HG03460 (cell line): ENCODE measurements around the gene XCL2.

Source experiments
- ATAC-seq: cut with Tn5 transposase; IDR thresholded peaks from one replicate; pipeline ENCODE4 v1.9.1; 2021; ENCODE audit not compliant: unreplicated experiment

XCL2 gene

DNA sequence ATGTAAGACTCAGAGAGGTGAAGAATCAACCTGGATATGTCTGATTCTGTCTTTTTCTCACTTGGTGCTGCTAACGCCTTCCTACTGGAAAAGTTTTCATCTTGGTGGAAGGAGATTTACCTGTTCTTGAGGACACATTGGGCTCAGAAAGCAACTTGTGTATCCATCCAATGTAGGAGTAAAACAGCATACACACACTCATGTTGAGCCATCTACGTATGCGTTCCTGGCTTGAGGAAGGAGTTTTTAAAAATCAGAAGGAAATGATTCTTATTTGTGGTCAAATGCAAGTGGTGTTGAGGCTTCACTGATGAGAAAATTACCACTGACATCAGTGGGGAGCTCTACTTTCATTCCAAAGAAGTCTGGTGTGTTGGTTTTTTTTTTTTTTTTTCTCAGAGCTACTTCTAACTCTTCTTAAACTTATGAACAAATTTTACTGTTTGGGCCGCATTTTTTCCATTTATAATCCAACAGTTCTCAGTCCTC is 25.6 kb downstream of the XCL2 start:
- no peak for ATAC-seq

DNA sequence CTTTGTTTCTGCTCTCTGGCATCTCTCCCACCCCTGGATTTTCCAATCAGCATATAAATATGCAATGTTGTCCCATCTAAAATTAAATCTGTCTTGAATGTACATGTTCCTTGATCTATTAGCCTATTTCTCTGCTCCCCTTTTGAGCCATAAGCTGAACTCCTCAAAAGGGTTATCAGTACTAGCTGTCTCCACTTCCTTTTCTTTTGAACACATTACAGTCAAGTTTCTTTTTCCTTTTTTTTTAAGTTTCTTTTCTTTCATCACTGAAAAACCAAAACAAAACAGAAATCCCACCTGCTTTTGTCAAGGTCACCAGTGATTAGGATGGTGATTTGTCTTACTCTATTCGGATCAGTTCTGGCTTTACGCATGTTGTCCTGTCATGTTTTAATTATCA is 29.3 kb downstream of the XCL2 start:
- ATAC-seq, result no peak

DNA sequence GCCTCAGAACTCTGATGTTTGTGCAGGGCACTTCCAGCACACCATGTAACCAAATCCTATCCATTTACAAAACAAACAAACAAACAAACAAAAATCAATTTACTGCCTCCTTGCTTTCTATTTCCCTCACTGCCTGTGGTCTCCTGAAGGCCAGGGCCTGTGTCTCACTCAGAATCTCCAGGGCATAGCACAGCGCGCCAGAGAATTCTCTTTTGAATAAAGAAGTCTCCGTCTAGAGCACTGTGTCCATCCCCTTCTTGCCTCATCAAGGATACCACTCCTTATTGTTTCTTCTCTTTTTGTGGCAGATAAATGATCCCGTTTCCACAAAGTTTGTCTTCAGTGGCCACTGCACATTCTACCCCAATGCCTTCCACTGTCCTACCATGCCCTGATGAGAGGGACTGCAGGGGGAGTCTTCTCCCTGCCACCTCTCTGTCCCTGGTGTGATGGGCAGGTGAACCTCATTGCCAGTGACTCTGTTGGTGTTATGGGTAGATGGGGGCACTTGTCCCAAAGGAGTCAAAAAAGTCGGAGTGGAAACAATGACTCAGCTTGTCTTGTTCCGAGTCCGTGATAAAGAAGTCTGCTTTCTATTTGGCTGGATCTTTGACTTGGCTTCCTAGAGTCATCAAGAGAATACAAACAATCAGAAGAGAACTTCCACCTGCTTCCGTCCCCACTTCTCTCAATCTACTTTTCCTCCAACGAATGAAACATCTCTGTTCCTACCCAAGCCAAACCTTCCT is 30.0 kb downstream of the XCL2 start:
- ATAC-seq, result no peak

DNA sequence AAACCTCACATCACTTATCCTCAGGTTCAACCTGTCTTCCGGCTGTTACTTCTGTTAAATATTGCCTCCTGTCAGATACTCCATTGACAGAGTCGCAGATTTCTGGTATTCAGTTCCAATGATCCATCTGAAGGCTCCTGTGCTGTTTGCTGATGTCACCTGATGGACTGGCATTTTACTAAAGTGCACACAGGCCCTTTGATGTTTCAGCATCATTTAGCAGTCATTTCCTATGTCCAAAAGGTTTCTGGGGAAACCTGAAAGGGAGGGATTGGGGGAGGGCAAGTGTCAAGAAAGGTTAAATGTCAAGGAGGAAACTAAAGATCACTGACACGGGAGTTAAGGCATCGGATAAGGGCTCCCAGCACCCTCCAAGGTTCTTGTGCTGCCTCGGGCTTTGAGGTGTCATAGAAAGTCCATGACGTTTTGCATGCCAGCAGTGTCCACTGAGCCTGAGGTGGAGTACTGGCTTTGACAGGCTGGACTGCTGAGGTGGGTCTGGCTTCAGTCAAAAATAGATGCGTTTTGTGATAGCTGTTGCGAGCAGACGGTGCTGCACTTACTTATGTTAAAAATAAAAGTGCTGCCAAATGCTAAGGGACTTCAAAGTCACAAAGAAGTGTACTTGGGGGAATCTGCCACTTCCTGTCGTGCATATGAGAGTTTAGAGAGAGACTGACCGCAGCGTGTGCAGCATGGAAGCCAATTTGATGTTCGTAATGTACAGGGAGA is 30.8 kb downstream of the XCL2 start:
- no peak for ATAC-seq

DNA sequence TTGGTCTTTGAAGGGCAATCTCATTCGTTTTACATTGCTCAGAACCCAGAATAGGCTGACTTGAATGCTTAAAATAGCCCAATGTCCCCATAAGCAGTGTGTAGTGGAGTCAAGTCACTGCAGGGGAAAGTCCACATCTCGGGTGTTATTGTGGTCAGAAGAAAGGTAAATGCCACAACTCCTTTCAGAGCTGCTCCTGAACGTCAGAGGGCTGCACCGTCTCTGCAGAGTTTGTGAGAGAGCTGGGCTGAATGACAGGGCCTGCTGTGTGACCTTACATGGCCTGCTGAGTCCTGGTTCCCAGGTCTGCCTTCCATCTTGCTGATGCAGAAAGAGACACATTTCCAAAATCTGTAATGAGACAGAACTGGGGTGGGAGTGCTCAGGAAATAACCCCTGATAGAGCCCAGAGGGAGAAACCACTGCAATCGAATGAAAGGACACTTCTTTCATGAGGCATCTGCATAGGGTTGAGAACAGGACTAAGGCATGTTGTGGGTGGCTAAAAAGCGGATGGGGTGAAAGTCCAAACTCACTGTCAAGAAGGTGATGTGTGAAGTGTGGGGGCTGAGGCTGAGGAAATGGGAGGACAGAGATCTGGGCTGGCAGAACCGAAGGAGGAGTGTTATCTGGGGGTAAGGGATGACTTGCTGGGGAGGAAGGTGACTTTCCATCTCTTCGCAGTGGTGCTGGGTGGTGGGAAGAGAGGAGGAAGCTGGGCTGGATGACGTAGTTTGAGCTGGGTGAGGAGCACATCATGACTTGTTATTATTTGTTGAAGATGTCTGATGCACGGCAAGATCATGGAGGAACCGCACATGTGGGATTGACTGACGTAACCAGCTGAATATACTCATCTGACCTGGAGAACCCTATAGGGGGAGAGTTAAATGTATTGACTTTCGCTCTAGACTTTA is 33.7 kb downstream of the XCL2 start:
- peak; percentile 79 for ATAC-seq

DNA sequence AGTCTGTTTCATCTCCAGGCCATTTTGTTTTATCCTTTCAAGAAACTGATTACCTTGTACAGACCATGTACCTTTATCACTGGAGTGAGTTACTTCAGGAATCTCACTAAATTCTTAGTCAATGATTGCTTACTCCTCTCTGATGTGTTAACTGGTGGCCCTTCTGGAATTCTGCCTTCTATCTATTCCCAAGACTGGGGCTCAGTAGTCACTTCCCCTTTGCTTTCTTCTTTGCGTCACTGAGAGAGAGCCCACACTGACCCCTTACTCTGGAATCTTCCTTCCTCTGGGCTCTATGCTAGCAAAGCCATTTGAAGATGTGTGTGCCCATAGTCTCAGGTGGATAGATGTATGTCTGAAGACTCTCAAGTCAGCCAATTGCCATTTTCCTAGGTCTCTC is 34.6 kb downstream of the XCL2 start:
- ATAC-seq, result no peak

DNA sequence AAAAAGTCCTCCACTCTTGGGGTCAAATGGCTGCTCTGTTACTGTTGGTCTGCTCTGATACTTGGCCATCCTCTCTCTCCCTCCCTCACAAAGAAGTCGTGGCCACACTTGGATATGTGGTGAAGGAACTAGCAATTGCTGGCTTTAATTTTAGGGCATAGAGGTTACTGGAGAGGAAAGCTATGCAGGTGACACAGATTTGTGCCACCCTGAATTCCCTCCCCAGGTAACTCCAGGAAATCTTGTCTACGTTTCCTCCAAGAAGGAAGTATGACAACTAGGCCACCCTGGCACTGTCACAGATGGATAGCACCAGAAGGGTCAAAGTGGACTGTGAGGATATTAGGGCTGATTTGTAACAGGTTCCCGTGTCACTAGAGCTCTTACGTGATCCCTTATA is 36.0 kb downstream of the XCL2 start:
- no peak for ATAC-seq

DNA sequence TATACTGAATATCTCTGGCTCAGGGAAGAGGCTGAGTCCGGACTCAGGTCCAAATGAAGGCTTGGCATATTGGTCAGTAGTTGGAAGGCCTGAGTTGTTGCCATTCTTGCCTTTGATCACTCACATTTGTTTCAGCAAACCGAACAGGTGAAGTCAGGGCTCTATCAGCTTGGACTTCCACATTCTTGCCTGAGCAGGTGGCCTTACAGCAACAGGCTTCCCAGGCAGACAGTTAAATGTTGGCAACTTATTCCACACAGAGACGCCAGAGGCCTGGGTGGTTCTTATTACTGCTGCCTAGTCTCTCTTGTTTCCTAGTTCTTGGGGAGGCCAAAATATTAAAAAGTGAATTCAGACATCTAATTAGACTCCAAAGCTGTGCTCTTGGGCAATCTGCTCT is 36.6 kb downstream of the XCL2 start:
- no peak for ATAC-seq

DNA sequence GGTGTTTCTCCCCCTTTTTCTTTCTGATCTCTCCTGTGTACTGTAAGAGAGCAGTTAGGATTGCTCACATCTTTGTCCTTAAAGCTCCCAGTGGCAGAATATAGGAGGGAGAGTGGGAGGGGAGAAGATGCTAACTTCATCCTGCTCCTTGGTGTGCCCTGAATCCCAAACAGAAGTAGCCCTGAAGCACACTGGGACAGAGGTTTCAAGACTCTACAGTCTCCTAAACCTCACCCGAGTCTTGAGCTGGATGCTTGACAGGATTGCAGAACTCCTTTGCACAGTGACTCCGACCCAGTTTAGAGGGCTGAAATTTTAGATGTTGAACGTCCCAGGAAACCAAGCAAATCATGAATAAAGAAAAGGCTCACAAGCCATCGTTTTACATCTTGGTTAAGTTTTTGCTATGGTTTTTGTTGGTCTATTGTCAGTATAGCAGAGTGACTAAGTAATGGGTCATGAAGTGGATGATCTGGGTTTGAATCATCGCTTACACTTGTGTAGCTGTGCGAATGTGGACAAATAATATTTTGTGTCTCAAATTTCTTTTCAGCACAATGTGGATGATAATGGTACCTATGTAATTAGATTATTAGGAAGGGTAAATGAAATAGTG is 37.5 kb downstream of the XCL2 start:
- ATAC-seq, result no peak

DNA sequence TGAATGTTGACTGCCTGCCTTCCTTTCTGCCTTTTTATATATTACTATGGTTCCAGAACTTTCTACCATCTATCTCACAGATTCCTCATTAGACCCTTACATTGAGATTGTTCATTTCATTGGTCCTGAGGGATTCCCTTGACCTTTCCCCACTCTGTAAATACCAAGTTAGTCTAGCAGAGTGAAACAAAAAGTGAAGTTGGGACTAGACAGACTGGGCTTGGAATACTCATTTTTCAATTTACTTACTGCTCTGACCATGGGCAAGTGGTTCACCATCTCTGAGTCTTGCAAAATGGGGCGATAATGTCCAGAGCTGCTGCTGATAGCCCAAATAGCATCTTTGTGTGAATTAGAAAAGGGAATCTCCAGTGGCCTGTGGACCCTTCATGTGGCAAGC is 38.8 kb downstream of the XCL2 start:
- no peak for ATAC-seq

DNA sequence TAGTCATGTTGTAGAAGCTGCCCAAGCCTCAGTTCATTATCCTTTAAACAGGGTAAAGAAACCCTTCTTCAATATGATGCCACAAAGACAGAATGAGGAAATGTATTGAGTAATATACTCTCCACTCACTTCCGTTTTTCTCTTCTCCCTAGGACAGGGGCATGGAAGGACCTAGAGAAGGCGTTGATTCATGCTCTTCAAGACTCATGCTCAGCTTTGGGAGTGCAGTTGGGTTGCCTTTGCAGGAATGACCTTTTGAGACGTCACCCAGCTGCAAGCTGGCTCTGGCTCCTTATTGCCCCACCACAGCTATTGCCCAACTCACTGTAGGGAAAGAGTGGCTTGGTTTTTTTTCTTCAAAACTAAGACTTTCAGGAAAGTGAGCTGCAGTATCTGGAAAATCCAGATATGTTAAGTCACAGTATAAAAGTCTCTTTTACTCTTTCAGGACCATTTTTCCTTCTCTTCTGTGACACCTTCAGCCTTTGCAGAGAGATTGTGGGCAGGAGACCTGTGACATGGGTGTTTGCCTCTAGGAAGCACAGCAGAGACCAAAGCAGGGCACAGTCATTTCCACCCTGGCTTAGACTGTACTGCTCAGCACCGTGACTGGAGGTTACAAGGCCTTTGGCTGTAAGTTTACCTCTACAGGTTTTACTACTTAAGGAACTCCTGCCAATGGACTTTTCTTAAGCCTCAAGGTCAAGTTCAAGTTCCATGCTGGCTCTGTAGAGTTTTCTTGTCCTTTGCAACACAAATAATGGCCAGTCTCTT is 39.5 kb downstream of the XCL2 start:
- ATAC-seq, result peak; percentile 78

DNA sequence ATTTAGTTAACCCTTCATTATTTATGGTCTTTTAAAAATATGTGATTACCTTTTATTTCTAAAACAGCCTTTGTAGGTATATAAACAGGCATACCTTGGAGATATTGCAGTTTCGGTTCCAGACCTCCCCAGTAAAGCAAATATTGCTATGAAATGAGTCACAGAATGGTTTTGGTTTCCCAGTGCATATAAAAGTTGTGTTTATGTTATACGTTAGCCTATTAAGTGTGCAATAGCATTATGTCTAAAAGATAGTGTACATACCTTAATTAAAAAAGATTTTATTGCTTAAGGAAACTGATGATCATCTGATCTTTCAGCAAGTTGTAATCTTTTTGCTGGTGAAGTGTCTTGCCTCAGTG is 44.1 kb downstream of the XCL2 start:
- ATAC-seq, result no peak

DNA sequence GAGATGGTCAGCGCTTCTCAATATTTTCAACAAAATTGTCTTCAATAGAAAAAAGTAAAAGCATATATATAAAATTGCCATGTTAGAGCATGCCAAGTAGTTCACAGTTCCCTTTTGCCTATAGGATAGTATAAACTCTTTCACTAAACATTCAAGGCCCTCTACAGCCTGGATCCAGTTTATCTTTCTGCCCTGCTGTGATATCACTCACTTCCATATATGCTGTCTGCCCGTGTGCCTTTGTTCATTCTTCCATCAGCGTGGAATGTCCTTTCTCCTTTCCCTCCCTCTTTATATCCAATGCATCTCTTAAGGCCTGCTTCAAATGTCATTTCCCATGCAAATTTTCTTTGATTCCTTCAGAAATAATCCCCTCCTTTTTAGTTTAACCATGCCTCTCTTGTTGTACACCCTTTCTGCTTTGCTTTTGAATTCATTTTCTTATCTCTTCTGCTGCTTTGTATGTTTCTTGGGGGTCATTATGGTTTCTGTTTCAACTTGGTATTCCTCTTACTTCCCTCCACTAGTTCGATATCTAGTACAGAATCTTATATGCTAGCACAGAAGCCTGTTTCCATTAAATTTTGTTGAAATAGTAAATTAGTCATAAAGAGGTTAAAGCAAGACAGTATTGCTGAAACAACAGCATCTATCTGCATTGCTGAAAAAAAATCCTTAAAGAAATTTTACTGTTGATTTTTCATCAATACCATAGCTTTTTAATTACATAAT is 44.7 kb downstream of the XCL2 start:
- no peak for ATAC-seq

DNA sequence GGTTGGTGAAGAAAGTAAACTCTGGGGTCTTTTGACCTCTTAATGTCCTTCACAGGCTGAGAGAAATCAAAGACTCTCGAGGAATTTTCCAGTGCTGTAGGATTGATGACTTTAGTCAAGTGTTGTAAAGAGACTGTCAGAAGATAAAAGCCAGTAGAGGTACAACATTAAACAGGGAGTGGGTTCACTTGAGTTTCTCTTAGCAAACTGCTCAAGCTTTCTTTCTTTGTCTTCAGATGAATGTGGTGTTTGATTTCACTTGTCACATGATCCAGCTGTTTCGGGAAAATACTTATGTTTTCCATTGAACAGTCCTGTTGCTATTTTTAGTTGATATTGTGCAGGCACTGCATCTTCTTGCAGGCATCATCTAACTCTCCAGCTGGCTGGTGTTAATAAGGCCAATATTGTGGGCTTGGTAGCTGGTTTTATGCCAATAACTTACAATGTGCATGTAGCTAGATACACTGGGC is 45.6 kb downstream of the XCL2 start:
- no peak for ATAC-seq

DNA sequence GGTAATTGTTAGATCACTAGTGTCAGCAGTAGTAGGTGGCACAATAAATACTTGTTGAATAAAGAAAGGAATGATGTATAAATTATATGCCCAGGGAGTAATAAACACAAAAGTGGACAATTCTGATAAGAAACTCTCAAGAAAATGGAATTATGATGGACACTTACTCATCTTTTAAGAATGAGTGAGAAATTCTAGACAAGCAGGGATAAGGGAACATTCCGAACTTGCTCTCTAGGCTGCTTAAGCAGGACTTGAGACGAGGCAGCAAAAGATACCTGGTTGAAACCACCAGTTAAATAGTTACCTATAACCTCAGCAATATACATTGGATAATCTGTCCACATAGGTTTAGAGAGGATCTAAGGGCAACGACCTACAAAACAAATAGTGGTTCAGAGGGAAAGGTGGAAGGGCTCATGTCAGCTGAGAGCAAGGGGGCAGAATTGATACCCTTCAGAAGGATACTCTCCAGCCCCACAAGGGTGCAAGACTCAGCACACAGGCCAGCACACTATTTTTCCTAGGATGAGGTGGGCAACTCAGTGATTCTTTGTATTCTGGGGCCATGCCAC is 46.3 kb downstream of the XCL2 start:
- no peak for ATAC-seq

DNA sequence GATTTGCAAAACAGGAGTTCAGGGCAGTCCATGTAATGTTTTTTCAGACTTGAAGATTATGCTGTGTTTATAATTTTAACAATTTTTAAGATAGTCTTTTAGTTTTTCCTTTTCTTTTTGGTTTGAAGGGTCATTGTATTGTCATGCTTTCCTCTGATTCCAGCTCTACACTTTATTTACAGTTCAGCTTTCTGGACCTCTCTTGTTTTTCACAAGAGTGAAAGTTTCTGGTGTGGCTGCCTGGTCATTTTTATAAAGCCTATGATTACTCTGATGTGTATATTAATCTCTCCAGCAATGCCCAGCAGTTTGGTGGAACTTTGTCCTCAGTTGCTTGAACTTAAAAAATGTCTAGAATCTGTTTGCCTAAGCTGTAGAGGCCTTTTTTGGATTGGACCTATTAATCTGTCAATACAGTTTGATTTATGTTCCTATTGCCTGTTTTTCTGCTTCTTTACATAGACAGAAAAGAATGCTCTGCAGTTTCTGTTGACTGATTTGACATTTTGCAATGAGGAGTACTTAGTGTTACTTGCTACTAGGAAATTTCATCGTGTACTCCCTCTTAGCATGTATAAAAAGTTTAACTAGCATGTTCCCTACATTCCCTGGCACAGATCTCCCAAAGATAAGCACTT is 52.2 kb downstream of the XCL2 start:
- ATAC-seq, result no peak
